Peyer's patch (tissue), 4 donors: ENCODE data around the gene TCF12.

ENCODE experiments used
- POLR2A ChIP-seq, 2 donors: fragments of 450-650 bp; IDR thresholded peaks; one replicate each; pipeline ENCODE4 v1.5.1; 2017; ENCODE audit warnings: antibody characterized with exemption in 2 of 2, mild to moderate bottlenecking in 2 of 2, moderate library complexity in 2 of 2
- TF ChIP-seq, protein P1 (sequence below), 6 experiments: fragments of 450-650 bp in 4 of 6; fragments of 200-600 bp in 2 of 6; sonication (generic) in 1 of 6; IDR thresholded peaks; one replicate each; pipeline ENCODE4 v1.5.1; 2017 to 2019; ENCODE audit warnings: antibody characterized with exemption in 6 of 6, mild to moderate bottlenecking in 3 of 6, moderate library complexity in 1 of 6

- TF ChIP-seq, protein P1, sequence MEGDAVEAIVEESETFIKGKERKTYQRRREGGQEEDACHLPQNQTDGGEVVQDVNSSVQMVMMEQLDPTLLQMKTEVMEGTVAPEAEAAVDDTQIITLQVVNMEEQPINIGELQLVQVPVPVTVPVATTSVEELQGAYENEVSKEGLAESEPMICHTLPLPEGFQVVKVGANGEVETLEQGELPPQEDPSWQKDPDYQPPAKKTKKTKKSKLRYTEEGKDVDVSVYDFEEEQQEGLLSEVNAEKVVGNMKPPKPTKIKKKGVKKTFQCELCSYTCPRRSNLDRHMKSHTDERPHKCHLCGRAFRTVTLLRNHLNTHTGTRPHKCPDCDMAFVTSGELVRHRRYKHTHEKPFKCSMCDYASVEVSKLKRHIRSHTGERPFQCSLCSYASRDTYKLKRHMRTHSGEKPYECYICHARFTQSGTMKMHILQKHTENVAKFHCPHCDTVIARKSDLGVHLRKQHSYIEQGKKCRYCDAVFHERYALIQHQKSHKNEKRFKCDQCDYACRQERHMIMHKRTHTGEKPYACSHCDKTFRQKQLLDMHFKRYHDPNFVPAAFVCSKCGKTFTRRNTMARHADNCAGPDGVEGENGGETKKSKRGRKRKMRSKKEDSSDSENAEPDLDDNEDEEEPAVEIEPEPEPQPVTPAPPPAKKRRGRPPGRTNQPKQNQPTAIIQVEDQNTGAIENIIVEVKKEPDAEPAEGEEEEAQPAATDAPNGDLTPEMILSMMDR (IDR thresholded peaks at IDR 0.05): no peak
- TF ChIP-seq POLR2A (IDR thresholded peaks at IDR 0.05): no peak
These were observed 181.7 kb downstream of the TCF12 start for GRCh38 chr15:57100136-57100539.
